ENCODE data around the gene HNRNPLL.

Gene HNRNPLL

DNA sequence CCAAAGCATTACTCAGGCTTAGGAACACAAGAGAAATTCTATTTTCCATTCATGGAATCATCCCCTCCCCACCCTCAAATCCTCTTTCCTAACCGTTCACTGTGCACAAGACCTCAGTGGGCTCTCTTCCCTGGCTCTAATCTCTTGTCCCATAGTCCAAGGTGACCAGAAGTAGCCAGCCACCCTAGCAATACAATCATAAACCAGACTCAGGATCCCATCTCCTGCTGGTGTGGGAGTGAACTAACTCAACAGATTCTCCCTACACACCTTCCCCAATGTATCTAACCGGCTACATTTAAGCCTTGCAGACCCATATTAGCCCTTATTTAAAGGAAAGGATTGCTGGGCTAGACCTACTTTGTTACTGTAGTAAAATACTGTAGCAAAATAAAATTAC lies 45.5 kb downstream of the HNRNPLL start:
- no peak overlapping the region for H3K23ac ChIP-seq (ENCODE audit: low read length)
- H4K12ac ChIP-seq (ENCODE audit: low read depth, low read length), result no peak overlapping the region
- H3K4me3 ChIP-seq (ENCODE audit: low read depth, low read length), result no peak overlapping the region
- H3K36me3 ChIP-seq (ENCODE audit: control insufficient read depth in 1 of 2, insufficient read depth in 2 of 2, low read length in 2 of 2), result peaks cover 4 to 11% of the 10 kb centered on the region in 2 experiments
- WGBS (ENCODE audit: extremely low coverage, insufficient coverage, insufficient read length), result no CpG with 5 or more reads among the region's 2 CpGs
- H2AK5ac ChIP-seq (ENCODE audit: low read length), result no peak overlapping the region
- no peaks in the 10 kb centered on the region for H3K79me2 ChIP-seq (ENCODE audit: control insufficient read depth, insufficient read depth, low read length, poor library complexity)
- H3K14ac ChIP-seq (ENCODE audit: low read length), result no peak overlapping the region
- no peak overlapping the region for H4K91ac ChIP-seq (ENCODE audit: low read depth, low read length)
- no peak overlapping the region for H4K8ac ChIP-seq (ENCODE audit: low read depth, low read length)
- H2BK5ac ChIP-seq (ENCODE audit: low read depth, low read length, poor library complexity), result no peak overlapping the region
- H3K9me3 ChIP-seq (ENCODE audit: insufficient read depth, low read depth, low read length), result no peaks in the 10 kb centered on the region
- DNase-seq, result no peak
- no peak overlapping the region for H3K18ac ChIP-seq (ENCODE audit: low read length)
- no peak overlapping the region for H3K4ac ChIP-seq (ENCODE audit: low read depth, low read length)
- H2AFZ ChIP-seq (ENCODE audit: insufficient read depth, low read length, poor library complexity), result no peak overlapping the region
- H3K4me1 ChIP-seq (ENCODE audit: control insufficient read depth in 1 of 2, insufficient read depth in 2 of 2, low read length in 2 of 2), result no peaks in the 10 kb centered on the region
- no peaks in the 10 kb centered on the region for H3K79me1 ChIP-seq (ENCODE audit: low read length)
- H3K4me2 ChIP-seq (ENCODE audit: low read length), result no peak overlapping the region
- no peak overlapping the region for H3K27ac ChIP-seq (ENCODE audit: low read depth, low read length)
- no peak overlapping the region for H2BK12ac ChIP-seq (ENCODE audit: low read length)
- H3K27me3 ChIP-seq (ENCODE audit: insufficient read depth, low read length), result no peaks in the 10 kb centered on the region
- H2BK120ac ChIP-seq (ENCODE audit: insufficient read depth, low read length, poor library complexity), result no peak overlapping the region
- H3K9ac ChIP-seq (ENCODE audit: low read length), result no peak overlapping the region

DNA sequence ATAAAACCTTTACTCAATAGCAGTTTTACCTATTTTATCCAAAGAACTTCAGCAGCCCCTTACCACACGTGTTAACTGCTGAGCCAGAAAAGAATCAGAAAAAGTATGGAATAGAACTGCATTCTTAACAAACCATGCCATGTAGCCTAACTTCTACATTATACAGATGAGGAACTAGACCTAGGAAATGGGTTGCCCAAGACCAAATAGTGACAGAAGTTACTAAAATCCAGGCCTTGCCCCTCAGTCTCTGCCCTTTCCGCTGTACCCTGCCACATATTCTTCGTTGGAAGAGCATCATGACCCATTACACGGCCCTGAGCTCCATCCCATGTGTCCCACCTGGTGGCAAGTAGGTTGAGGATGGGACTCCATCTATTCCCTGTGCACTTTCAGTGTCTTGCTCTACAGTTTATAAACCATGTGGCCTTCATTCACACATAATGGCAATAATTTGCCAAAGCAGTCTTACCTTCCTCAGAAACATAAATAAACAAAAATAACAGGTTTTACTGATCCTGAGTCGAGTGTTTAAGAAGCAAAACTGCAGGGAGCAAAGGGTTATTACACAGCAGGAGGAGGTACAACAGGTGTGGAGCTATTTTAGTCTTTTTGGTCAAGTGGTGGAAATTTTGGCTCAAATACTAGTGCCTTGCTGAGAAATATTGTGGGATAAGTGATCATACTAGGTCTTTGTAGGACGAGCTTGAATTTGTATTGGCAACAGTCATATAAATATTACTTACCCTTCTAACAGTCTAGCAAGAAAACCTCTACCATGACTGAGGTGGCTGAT lies 46.5 kb downstream of the HNRNPLL start:
- Histone ChIP-seq H3K4me1 (ENCODE audit: control insufficient read depth in 1 of 2, insufficient read depth in 2 of 2, low read length in 2 of 2) (no peaks in the 10 kb centered on the region), H3K4me3 (ENCODE audit: low read depth, low read length) (no peak overlapping the region), H2BK120ac (ENCODE audit: insufficient read depth, low read length, poor library complexity) (no peak overlapping the region), H2BK12ac (ENCODE audit: low read length) (no peak overlapping the region), H3K23ac (ENCODE audit: low read length) (no peak overlapping the region), H3K79me1 (ENCODE audit: low read length) (no peaks in the 10 kb centered on the region), H3K14ac (ENCODE audit: low read length) (no peak overlapping the region), H4K12ac (ENCODE audit: low read depth, low read length) (no peak overlapping the region), H2AK5ac (ENCODE audit: low read length) (no peak overlapping the region), H3K79me2 (ENCODE audit: control insufficient read depth, insufficient read depth, low read length, poor library complexity) (no peaks in the 10 kb centered on the region), H3K18ac (ENCODE audit: low read length) (no peak overlapping the region), H4K8ac (ENCODE audit: low read depth, low read length) (no peak overlapping the region), H3K4me2 (ENCODE audit: low read length) (no peak overlapping the region), H3K36me3 (ENCODE audit: control insufficient read depth in 1 of 2, insufficient read depth in 2 of 2, low read length in 2 of 2) (peaks cover 4 to 13% of the 10 kb centered on the region in 2 experiments), H2AFZ (ENCODE audit: insufficient read depth, low read length, poor library complexity) (no peak overlapping the region), H3K9ac (ENCODE audit: low read length) (no peak overlapping the region), H2BK5ac (ENCODE audit: low read depth, low read length, poor library complexity) (no peak overlapping the region), H4K91ac (ENCODE audit: low read depth, low read length) (no peak overlapping the region), H3K27me3 (ENCODE audit: insufficient read depth, low read length) (no peaks in the 10 kb centered on the region), H3K9me3 (ENCODE audit: insufficient read depth, low read depth, low read length) (no peaks in the 10 kb centered on the region), H3K4ac (ENCODE audit: low read depth, low read length) (no peak overlapping the region), H3K27ac (ENCODE audit: low read depth, low read length) (no peak overlapping the region)
- no peak for DNase-seq
- WGBS (ENCODE audit: extremely low coverage, insufficient coverage, insufficient read length), result no CpG with 5 or more reads among the region's 6 CpGs

DNA sequence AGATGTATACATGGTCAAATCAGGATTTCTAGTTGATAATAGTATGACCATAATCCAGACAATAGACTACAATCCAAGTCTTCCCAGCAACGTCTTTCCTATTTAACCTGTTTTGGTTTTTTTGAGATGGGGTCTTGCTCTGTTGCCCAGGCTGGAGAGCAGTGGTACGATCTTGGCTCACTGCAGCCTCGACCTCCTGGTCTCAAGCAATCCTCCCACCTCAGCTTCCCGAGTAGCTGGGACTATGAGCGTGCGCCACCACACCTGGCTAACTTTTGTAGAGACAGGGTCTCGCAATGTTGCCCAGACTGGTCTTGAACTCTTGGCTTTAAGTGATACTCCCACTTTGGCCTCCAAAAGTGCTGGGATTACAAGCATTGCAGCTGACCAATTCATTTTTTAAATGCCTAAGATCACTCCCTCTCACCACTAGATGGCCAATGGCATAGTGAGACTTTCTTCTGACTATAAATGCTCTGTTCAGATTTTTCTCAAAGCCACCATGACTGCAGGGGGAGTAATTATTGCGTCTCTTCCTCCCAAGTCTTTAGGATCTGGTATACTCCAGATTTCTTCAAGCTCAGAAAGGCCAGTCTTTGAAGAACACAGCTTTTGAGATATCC lies 47.6 kb downstream of the HNRNPLL start:
- Histone ChIP-seq H2BK120ac (ENCODE audit: insufficient read depth, low read length, poor library complexity) (no peak overlapping the region), H3K4me2 (ENCODE audit: low read length) (no peak overlapping the region), H3K27ac (ENCODE audit: low read depth, low read length) (no peak overlapping the region), H3K4me3 (ENCODE audit: low read depth, low read length) (no peak overlapping the region), H3K79me1 (ENCODE audit: low read length) (no peaks in the 10 kb centered on the region), H3K18ac (ENCODE audit: low read length) (no peak overlapping the region), H2BK5ac (ENCODE audit: low read depth, low read length, poor library complexity) (no peak overlapping the region), H3K27me3 (ENCODE audit: insufficient read depth, low read length) (no peaks in the 10 kb centered on the region), H3K9me3 (ENCODE audit: insufficient read depth, low read depth, low read length) (no peaks in the 10 kb centered on the region), H3K36me3 (ENCODE audit: control insufficient read depth in 1 of 2, insufficient read depth in 2 of 2, low read length in 2 of 2) (peaks cover 4 to 10% of the 10 kb centered on the region in 2 experiments), H4K91ac (ENCODE audit: low read depth, low read length) (no peak overlapping the region), H2BK12ac (ENCODE audit: low read length) (no peak overlapping the region), H3K9ac (ENCODE audit: low read length) (no peak overlapping the region), H3K79me2 (ENCODE audit: control insufficient read depth, insufficient read depth, low read length, poor library complexity) (no peaks in the 10 kb centered on the region), H3K14ac (ENCODE audit: low read length) (no peak overlapping the region), H2AK5ac (ENCODE audit: low read length) (no peak overlapping the region), H3K4ac (ENCODE audit: low read depth, low read length) (no peak overlapping the region), H4K12ac (ENCODE audit: low read depth, low read length) (no peak overlapping the region), H4K8ac (ENCODE audit: low read depth, low read length) (no peak overlapping the region), H3K4me1 (ENCODE audit: control insufficient read depth in 1 of 2, insufficient read depth in 2 of 2, low read length in 2 of 2) (no peaks in the 10 kb centered on the region), H2AFZ (ENCODE audit: insufficient read depth, low read length, poor library complexity) (no peak overlapping the region), H3K23ac (ENCODE audit: low read length) (no peak overlapping the region)
- DNase-seq, result peak in 1 of 2 donors; percentile 57
- no CpG with 5 or more reads among the region's 8 CpGs for WGBS (ENCODE audit: extremely low coverage, insufficient coverage, insufficient read length)

DNA sequence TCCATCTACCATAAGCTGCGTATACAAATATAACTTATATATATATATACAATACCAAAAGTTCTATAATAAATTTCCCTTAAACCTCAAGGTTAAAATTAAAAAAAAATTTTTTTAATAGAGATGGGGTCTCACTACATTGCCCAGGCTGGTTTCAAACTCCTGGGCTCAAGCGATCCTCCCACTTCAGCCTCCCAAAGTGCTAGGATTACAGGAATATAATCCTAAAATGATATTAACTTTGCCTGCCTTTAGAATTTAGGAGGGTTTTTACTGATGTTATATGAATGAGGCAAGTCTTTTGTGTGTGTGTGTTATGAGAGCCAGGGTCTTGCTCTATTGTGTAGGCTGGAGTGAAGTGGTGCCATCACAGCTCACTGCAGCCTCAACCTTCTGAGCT lies 49.2 kb downstream of the HNRNPLL start:
- Histone ChIP-seq H3K4me2 (ENCODE audit: low read length) (no peak overlapping the region), H3K9ac (ENCODE audit: low read length) (no peak overlapping the region), H4K8ac (ENCODE audit: low read depth, low read length) (no peak overlapping the region), H3K18ac (ENCODE audit: low read length) (no peak overlapping the region), H3K27me3 (ENCODE audit: insufficient read depth, low read length) (no peaks in the 10 kb centered on the region), H2BK5ac (ENCODE audit: low read depth, low read length, poor library complexity) (no peak overlapping the region), H3K4me3 (ENCODE audit: low read depth, low read length) (no peak overlapping the region), H2AK5ac (ENCODE audit: low read length) (no peak overlapping the region), H3K23ac (ENCODE audit: low read length) (no peak overlapping the region), H3K79me2 (ENCODE audit: control insufficient read depth, insufficient read depth, low read length, poor library complexity) (no peaks in the 10 kb centered on the region), H2AFZ (ENCODE audit: insufficient read depth, low read length, poor library complexity) (no peak overlapping the region), H3K9me3 (ENCODE audit: insufficient read depth, low read depth, low read length) (no peaks in the 10 kb centered on the region), H4K12ac (ENCODE audit: low read depth, low read length) (peak overlapping the region; percentile 13), H4K91ac (ENCODE audit: low read depth, low read length) (no peak overlapping the region), H3K79me1 (ENCODE audit: low read length) (no peaks in the 10 kb centered on the region), H2BK120ac (ENCODE audit: insufficient read depth, low read length, poor library complexity) (no peak overlapping the region), H3K14ac (ENCODE audit: low read length) (no peak overlapping the region), H3K4me1 (ENCODE audit: control insufficient read depth in 1 of 2, insufficient read depth in 2 of 2, low read length in 2 of 2) (no peaks in the 10 kb centered on the region), H2BK12ac (ENCODE audit: low read length) (no peak overlapping the region), H3K27ac (ENCODE audit: low read depth, low read length) (no peak overlapping the region), H3K36me3 (ENCODE audit: control insufficient read depth in 1 of 2, insufficient read depth in 2 of 2, low read length in 2 of 2) (peaks cover 4 to 9% of the 10 kb centered on the region in 2 experiments), H3K4ac (ENCODE audit: low read depth, low read length) (no peak overlapping the region)
- no peak for DNase-seq
- no CpG with 5 or more reads among the region's 2 CpGs for WGBS (ENCODE audit: extremely low coverage, insufficient coverage, insufficient read length)

Measured in trophoblast cell (in vitro differentiated cells and primary cell).